ENCODE results near the gene PHACTR1. TPM values are rescaled to one million over a fixed set of nuclear protein-coding genes. Genes with fewer than 3 reads are reported as not detected.

The PHACTR1 gene
- total RNA-seq, 1 experiment from 2014 or later = 2.6 TPM

DNA sequence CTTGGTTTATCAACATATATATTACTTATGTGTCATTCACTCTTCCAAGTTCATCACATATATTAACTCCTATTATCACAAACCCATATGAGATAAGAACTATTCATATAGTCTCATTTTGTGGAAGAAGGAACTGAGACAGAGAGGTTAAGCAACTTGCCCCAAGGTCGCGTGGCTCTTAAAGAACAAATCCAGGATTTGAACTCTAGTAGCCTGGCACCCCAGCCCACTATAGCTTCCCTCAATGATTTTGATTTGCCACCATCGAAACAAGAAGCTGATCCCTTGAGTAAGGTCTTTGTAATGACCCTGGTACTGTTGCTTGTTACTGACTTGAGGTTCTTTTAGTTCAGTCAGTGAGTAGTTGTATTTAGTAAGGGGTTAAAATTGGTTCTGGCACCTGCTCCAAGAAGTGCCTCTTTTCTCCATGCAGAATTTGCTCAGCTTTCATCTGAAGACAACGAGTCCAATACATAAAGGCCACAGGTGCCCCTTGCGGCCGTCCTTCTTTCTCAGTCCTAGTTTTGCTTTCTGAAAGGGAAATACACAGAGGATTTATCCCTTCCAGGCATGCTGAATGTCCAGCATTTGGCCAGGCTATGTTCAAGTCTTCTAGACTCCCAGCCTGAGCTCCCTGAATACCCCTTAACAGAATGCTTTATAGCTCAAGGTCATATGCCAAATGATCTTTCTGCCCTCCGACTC is 358.7 kb downstream of the PHACTR1 start:
- POLR2A ChIA-PET (ENCODE audit: low non-redundant PET) = no interaction called here
- Histone ChIP-seq H3K36me3 (ENCODE audit: insufficient read depth, low read length, poor library complexity, severe bottlenecking) (no peaks in the 10 kb centered on the region), H3K4me3 (ENCODE audit: low read depth, low read length, poor library complexity, severe bottlenecking) (no peak overlapping the region), H3K9me3 (ENCODE audit: low read depth, low read length, poor library complexity, severe bottlenecking) (no peaks in the 10 kb centered on the region), H3K27ac (ENCODE audit: low read depth, low read length, poor library complexity, severe bottlenecking) (no peak overlapping the region), H3K27me3 (replicated peaks; ENCODE audit: insufficient read depth, low read depth, low read length, poor library complexity) (no peaks in the 10 kb centered on the region), H3K4me1 (ENCODE audit: insufficient read depth, low read length, poor library complexity, severe bottlenecking) (no peaks in the 10 kb centered on the region)
- DNase-seq (ENCODE audit: low spot score) = no peak
- TF ChIP-seq CTCF (conservative IDR thresholded peaks at IDR 0.05; ENCODE audit: low read depth, low read length) (no peak), EZH2 (IDR thresholded peaks at IDR 0.05; ENCODE audit: borderline replicate concordance, low read depth, low read length, poor library complexity, severe bottlenecking) (no peak)
- BruUV-seq (replicated peaks) = no TSS peak
- intact Hi-C loops (cut with micrococcal nuclease; ENCODE audit: unreplicated experiment) = no loop called here
- CTCF ChIA-PET = no interaction called here

DNA sequence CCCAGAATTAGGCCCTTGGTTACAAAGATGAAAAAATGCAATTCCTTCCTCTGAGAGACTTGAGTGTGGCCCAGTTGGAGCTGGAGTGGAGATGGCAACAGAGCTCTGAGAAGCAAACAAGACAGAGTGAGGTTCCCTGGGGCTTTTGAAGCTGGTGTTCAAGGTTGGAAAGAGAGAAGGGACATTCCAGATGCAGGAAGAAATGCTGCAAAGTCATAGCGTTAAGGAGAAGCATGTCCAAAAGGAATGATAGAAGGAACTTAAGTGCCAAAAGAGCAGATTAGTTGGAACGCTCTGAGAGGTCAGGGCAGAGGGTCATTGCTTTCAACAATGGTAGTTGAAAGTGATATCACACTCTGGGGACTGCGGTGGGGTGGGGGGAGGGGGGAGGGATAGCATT is 360.0 kb downstream of the PHACTR1 start:
- Histone ChIP-seq H3K4me1 (ENCODE audit: insufficient read depth, low read length, poor library complexity, severe bottlenecking) (no peaks in the 10 kb centered on the region), H3K9me3 (ENCODE audit: low read depth, low read length, poor library complexity, severe bottlenecking) (no peaks in the 10 kb centered on the region), H3K27me3 (replicated peaks; ENCODE audit: insufficient read depth, low read depth, low read length, poor library complexity) (no peaks in the 10 kb centered on the region), H3K27ac (ENCODE audit: low read depth, low read length, poor library complexity, severe bottlenecking) (no peak overlapping the region), H3K36me3 (ENCODE audit: insufficient read depth, low read length, poor library complexity, severe bottlenecking) (no peaks in the 10 kb centered on the region), H3K4me3 (ENCODE audit: low read depth, low read length, poor library complexity, severe bottlenecking) (no peak overlapping the region)
- CTCF ChIA-PET = no interaction called here
- no TSS peak for BruUV-seq (replicated peaks)
- POLR2A ChIA-PET (ENCODE audit: low non-redundant PET) = no interaction called here
- intact Hi-C loops (cut with micrococcal nuclease; ENCODE audit: unreplicated experiment) = no loop called here
- no peak for DNase-seq (ENCODE audit: low spot score)
- TF ChIP-seq EZH2 (IDR thresholded peaks at IDR 0.05; ENCODE audit: borderline replicate concordance, low read depth, low read length, poor library complexity, severe bottlenecking) = no peak
- TF ChIP-seq CTCF (conservative IDR thresholded peaks at IDR 0.05; ENCODE audit: low read depth, low read length) = no peak

- BruUV-seq (replicated peaks) = no TSS peak
- POLR2A ChIA-PET (ENCODE audit: low non-redundant PET) = no interaction called here
- no peaks in the 10 kb centered on the region for H3K4me1 ChIP-seq (ENCODE audit: insufficient read depth, low read length, poor library complexity, severe bottlenecking)
- no peaks in the 10 kb centered on the region for H3K36me3 ChIP-seq (ENCODE audit: insufficient read depth, low read length, poor library complexity, severe bottlenecking)
- no peak overlapping the region for H3K4me3 ChIP-seq (ENCODE audit: low read depth, low read length, poor library complexity, severe bottlenecking)
- no peak for TF ChIP-seq EZH2 (IDR thresholded peaks at IDR 0.05; ENCODE audit: borderline replicate concordance, low read depth, low read length, poor library complexity, severe bottlenecking)
- TF ChIP-seq CTCF (conservative IDR thresholded peaks at IDR 0.05; ENCODE audit: low read depth, low read length) = no peak
- intact Hi-C loops (cut with micrococcal nuclease; ENCODE audit: unreplicated experiment) = no loop called here
- H3K9me3 ChIP-seq (ENCODE audit: low read depth, low read length, poor library complexity, severe bottlenecking) = no peaks in the 10 kb centered on the region
- CTCF ChIA-PET = no interaction called here
- no peaks in the 10 kb centered on the region for H3K27me3 ChIP-seq (replicated peaks; ENCODE audit: insufficient read depth, low read depth, low read length, poor library complexity)
- no peak for DNase-seq (ENCODE audit: low spot score)
- H3K27ac ChIP-seq (ENCODE audit: low read depth, low read length, poor library complexity, severe bottlenecking) = no peak overlapping the region
Measured at GRCh38 chr6:13077117-13077516, 360.6 kb downstream of the PHACTR1 start.
